ENCODE results near the gene CCDC192. TPM values are rescaled to one million over a fixed set of nuclear protein-coding genes. Genes with fewer than 3 reads are reported as not detected.

CCDC192 gene
- total and polyA plus RNA-seq, 2 of the 4 experiments (the other 2 are of a cell fraction) = not detected

DNA sequence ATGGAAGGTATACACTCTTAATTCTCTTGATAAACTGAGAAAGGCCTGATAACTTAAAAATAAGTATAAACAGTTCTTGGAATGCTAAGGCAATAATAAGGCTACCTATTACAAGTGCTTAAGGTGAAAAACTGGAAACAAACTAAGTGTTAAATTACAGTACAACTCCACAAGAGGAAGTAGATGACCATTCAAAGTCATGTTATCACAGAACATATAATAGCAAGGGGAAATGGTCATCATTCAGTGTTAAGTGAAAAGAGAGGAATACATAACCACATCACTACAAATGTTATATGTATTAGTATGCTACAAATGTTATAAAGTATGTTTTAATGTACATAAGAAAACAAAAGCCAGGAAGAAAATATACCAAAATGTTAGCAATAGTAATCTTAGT is 135.9 kb downstream of the CCDC192 start:
- H2AK5ac ChIP-seq (ENCODE audit: low read depth, low read length) = no peak overlapping the region
- ChIA-PET POLR2A (ENCODE audit: unreplicated experiment) (no interaction called here), CTCF (no interaction called here)
- no peak overlapping the region for H2AK9ac ChIP-seq (replicated peaks; ENCODE audit: low read depth, low read length, poor library complexity)
- H3K27me3 ChIP-seq (ENCODE audit: control insufficient read depth, insufficient read depth, low read length) = no peaks in the 10 kb centered on the region
- intact Hi-C loops (cut with micrococcal nuclease) (no loop called here), dilution Hi-C loops (cut with HindIII; ENCODE audit: low sequenced_read_pairs, unreplicated experiment) (no loop called here), in situ Hi-C loops (cut with MboI; ENCODE audit: low sequenced_read_pairs) (no loop called here)
- no peak overlapping the region for H3K9ac ChIP-seq (ENCODE audit: low read depth, low read length)
- no peak overlapping the region for H3K4me3 ChIP-seq (ENCODE audit: insufficient read depth, low read depth, low read length)
- BruUV-seq (replicated peaks) = no TSS peak
- no peaks in the 10 kb centered on the region for H3K36me3 ChIP-seq (ENCODE audit: control insufficient read depth, insufficient read depth, low read length)
- H3K4ac ChIP-seq (ENCODE audit: low read depth, low read length) = no peak overlapping the region
- no peak overlapping the region for H4K91ac ChIP-seq (ENCODE audit: insufficient read depth, low read depth, low read length)
- no peak overlapping the region for H2BK5ac ChIP-seq (ENCODE audit: low read depth, low read length, poor library complexity, severe bottlenecking)
- no peak overlapping the region for H3K18ac ChIP-seq (ENCODE audit: low read depth, low read length)
- H3K27ac ChIP-seq (ENCODE audit: insufficient read depth, low read length) = no peak overlapping the region
- no peak overlapping the region for H2AFZ ChIP-seq (replicated peaks; ENCODE audit: low read length, poor library complexity)
- DNase-seq (no peak), ATAC-seq (ENCODE audit: low read depth) (no peak)
- H2BK20ac ChIP-seq (ENCODE audit: low read depth, low read length) = no peak overlapping the region
- no peak overlapping the region for H3K4me2 ChIP-seq (ENCODE audit: low read depth, low read length)
- H4K20me1 ChIP-seq (ENCODE audit: insufficient read depth, low read length) = no peaks in the 10 kb centered on the region
- peaks cover 3% of the 10 kb centered on the region; the same call in 1 of the 2 replicates for H3K9me1 ChIP-seq (ENCODE audit: insufficient read depth, low read length)
- H3K23ac ChIP-seq (ENCODE audit: low read depth, low read length) = no peak overlapping the region
- H4K5ac ChIP-seq (ENCODE audit: low read depth, low read length) = no peak overlapping the region
- peaks cover 5% of the 10 kb centered on the region for H3K4me1 ChIP-seq (ENCODE audit: control insufficient read depth, insufficient read depth, low read length)
- H3K14ac ChIP-seq (replicated peaks; ENCODE audit: low read depth, low read length) = no peak overlapping the region
- TF ChIP-seq BHLHE40 (IDR thresholded peaks at IDR 0.05; ENCODE audit: low read depth, low read length) (no peak), FOS (IDR thresholded peaks at IDR 0.05; ENCODE audit: low read depth, low read length) (no peak)
- TF ChIP-seq, protein P1, sequence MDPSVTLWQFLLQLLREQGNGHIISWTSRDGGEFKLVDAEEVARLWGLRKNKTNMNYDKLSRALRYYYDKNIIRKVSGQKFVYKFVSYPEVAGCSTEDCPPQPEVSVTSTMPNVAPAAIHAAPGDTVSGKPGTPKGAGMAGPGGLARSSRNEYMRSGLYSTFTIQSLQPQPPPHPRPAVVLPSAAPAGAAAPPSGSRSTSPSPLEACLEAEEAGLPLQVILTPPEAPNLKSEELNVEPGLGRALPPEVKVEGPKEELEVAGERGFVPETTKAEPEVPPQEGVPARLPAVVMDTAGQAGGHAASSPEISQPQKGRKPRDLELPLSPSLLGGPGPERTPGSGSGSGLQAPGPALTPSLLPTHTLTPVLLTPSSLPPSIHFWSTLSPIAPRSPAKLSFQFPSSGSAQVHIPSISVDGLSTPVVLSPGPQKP (IDR thresholded peaks at IDR 0.05; ENCODE audit: borderline replicate concordance, low read depth, low read length) = no peak
- H3K9me3 ChIP-seq (ENCODE audit: control insufficient read depth, insufficient read depth, low read length) = no peaks in the 10 kb centered on the region
- H2BK15ac ChIP-seq (ENCODE audit: low read depth, low read length) = no peak overlapping the region
- no peaks in the 10 kb centered on the region for H3K79me1 ChIP-seq (ENCODE audit: low read depth in 1 of 2, low read length in 2 of 2)
- no peak overlapping the region for H3K56ac ChIP-seq (ENCODE audit: extremely low read depth, insufficient read depth, low read length)
- H4K8ac ChIP-seq (ENCODE audit: low read depth in 2 of 2, low read length in 2 of 2) = no peak overlapping the region
- no peak overlapping the region for H2BK120ac ChIP-seq (ENCODE audit: low read depth, low read length)

All from IMR-90 (cell line).